Measurements from ENCODE around the gene SUN1. TPM values are rescaled to one million over a fixed set of nuclear protein-coding genes. Genes with fewer than 3 reads are reported as not detected.
A peak's percentile ranks its signal among the peaks of the same experiment; 100 is the strongest.

The SUN1 gene
- total and polyA plus RNA-seq, 8 donors: 101 to 182 (median 154) TPM

DNA sequence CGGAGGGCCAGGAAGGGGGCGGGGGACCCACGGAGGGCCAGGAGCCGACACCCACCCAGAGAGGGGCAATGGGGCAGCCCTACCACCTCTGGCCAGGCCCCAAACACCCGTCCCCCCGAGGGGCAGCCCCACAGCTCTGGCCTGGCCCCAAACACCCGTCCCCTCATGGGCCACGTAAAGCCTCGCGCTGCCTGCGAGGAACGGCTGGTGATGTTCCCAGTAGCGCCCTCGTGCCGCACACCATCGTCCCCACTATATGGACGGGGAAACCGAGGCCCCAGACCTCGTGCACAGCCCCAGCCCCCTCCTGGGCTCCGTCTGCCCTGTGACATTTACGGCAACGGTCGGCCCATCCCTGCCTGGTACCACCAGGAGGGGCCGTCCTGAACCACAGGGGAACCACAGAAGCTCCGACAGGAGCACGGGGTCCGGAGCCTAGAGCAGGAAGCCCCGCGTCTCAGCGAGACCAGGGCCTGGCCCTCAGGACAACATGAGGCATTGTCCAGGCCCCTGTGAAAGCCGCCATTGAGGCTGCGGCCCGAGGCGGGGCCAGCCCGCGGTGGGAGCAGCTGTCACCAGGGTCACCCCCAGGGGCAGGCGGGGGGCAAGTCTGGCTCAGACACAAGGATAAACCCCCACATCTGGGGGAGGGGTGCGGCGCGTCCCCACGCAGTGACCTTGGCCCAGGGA is 79.7 kb downstream of the SUN1 start:
- intact Hi-C loops (cut with DNase I): loop anchor here in 1 of 2 donors (5.0 kb wide), 1 partner anchor 40 kb away; the partner anchor contains the start of gene ADAP1

DNA sequence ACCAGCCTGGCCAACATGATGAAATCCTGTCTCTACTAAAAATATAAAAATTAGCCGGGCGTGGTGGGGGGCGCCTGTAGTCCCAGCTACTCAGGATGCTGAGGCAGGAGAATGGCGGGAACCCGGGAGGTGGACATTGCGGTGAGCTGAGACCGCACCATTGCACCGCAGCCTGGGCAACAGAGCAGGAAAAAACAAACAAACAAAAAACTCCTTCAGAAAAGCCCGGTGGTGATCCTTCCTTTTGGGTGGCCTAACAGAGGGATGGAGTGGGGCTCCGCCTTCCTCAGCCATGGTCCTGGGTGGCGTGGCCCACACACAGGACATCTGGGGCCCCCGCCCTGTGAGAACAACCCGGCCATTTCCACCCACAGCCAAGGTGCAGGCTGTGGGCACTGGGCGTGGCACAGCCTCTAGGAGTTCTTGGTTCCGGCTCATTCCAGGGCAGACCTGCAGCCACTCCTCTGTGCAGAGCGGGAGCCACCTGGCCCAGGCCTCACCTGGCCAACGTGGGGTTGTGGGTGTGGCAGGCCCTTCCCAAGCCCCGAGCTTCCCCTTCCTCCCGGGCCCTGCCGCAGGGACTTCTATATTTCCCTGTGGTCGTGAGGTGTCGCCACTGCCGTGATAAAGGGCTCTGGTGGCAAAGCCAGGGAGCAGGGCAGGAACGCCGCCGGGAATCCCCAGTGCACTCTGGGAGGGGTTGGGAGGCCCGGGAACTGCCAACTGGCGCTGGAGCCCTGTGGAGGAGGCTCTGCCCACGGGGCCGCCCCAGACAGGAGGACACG is 81.7 kb downstream of the SUN1 start:
- H3K9me3 ChIP-seq: no peaks in the 10 kb centered on the region
- peaks cover 0 to 10% of the 10 kb centered on the region in 2 donors for H3K27me3 ChIP-seq
- TF ChIP-seq, protein P1, sequence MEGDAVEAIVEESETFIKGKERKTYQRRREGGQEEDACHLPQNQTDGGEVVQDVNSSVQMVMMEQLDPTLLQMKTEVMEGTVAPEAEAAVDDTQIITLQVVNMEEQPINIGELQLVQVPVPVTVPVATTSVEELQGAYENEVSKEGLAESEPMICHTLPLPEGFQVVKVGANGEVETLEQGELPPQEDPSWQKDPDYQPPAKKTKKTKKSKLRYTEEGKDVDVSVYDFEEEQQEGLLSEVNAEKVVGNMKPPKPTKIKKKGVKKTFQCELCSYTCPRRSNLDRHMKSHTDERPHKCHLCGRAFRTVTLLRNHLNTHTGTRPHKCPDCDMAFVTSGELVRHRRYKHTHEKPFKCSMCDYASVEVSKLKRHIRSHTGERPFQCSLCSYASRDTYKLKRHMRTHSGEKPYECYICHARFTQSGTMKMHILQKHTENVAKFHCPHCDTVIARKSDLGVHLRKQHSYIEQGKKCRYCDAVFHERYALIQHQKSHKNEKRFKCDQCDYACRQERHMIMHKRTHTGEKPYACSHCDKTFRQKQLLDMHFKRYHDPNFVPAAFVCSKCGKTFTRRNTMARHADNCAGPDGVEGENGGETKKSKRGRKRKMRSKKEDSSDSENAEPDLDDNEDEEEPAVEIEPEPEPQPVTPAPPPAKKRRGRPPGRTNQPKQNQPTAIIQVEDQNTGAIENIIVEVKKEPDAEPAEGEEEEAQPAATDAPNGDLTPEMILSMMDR (IDR thresholded peaks at IDR 0.05): no peak
- peak in 1 of 4 donors; percentile 81 for DNase-seq
- peaks cover 0 to 39% of the 10 kb centered on the region in 2 donors for H3K4me1 ChIP-seq
- no peak overlapping the region for H3K4me3 ChIP-seq
- intact Hi-C loops (cut with DNase I): loop anchor here in 1 of 2 donors (5.0 kb wide), 1 partner anchor 38 kb away; the partner anchor contains the start of gene ADAP1
- peak; percentile 51 for ATAC-seq
- no peaks in the 10 kb centered on the region for H3K36me3 ChIP-seq
- H3K27ac ChIP-seq: no peak overlapping the region

More for the DNA sequence above, 79.7 kb downstream of the SUN1 start:
- no peak overlapping the region for H3K27ac ChIP-seq
- DNase-seq: peak in 1 of 4 donors; percentile 54
- peaks cover 0 to 41% of the 10 kb centered on the region in 2 donors for H3K4me1 ChIP-seq
- ATAC-seq: no peak
- no peaks in the 10 kb centered on the region for H3K9me3 ChIP-seq
- no peak overlapping the region for H3K4me3 ChIP-seq
- TF ChIP-seq, protein P1 (IDR thresholded peaks at IDR 0.05): no peak
- H3K27me3 ChIP-seq: peaks cover 0 to 22% of the 10 kb centered on the region in 2 donors
- H3K36me3 ChIP-seq: no peaks in the 10 kb centered on the region

DNA sequence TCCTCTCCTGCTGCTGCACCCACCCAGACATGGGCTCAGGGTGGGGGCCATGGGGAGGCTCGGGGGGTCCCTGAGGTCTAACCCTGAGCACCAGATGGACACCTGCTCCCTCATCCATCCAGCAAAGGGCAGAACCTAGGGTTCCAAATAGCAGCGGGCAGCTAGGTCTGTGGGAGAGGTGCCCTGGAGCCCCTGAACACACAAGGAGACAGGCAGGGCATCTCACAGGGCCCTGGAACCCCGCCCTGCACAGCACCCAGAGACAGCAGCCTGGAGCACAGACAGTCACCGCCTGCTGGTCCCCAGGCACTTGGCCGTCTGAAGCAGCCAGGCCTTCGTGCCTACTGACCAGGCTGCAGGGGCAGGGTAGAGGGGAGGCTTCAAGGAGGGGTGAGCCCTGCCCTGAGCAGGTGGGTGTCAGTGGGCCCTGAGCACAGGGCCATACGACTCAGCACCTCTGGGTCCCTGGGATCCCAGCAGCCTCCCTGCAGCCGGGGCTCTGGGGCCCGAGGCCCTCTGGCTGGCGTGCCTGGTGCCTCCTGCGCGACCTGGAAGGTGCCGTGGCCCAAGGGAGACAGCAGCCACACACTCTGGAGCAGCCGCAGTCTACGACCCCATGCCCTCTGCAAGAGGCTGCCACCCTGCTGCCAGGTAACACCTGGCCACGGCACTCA is 82.4 kb downstream of the SUN1 start:
- H3K4me1 ChIP-seq: peaks cover 0 to 34% of the 10 kb centered on the region in 2 donors
- TF ChIP-seq, protein P1 (IDR thresholded peaks at IDR 0.05): no peak
- ATAC-seq: no peak
- no peak overlapping the region for H3K4me3 ChIP-seq
- intact Hi-C loops (cut with DNase I): loop anchor here in 1 of 2 donors (5.0 kb wide), 1 partner anchor 38 kb away; the partner anchor contains the start of gene ADAP1
- DNase-seq: peak in 1 of 4 donors; percentile 58
- no peaks in the 10 kb centered on the region for H3K9me3 ChIP-seq
- no peaks in the 10 kb centered on the region for H3K36me3 ChIP-seq
- H3K27ac ChIP-seq: no peak overlapping the region
- peaks cover 0 to 4% of the 10 kb centered on the region in 2 donors for H3K27me3 ChIP-seq

DNA sequence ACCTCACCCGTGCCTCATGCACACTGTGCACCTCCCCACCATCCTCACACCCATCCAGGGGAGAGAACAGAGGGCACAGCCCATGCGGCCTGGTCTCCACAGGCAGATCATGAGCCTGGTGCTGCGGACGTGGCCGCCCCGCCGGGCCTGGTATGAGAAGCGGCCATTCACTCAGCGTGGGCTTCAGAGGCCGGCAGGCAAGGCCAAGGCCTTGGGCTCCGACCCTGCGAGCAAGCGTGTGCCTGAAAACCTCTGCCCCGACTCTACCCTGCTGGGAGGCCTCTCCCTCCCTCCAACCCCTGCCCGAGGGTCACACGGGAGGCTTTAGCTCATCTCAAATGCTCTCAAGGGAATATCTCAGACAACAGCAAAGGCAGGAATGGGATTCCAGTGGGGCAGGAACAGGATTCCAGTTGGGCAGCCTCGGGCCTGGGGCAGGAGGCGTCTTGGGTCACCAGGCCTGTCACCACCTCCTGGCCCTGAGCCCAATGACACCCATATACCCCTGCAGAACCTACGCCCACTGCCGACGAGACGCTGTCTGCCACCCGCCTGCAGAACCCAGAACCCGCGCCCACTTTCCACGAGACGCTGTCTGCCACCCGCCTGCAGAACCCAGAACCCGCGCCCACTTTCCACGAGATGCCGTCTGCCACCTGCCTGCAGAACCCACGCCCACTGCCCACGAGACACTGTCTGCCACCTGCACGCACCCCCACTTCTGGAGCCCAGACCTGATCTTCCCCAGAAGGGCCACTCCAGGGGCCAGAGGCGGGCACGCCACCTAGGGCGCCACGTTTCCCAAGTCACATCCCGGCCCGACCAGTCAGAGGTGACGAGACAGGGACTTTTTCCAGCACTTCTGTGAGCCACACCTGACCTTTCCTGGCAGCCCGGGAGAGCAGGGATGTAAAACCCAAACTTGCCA is 83.3 kb downstream of the SUN1 start:
- intact Hi-C loops (cut with DNase I): no loop called here

More for the DNA sequence above, 83.3 kb downstream of the SUN1 start:
- Histone ChIP-seq H3K9me3 (no peaks in the 10 kb centered on the region), H3K36me3 (no peaks in the 10 kb centered on the region), H3K27me3 (no peaks in the 10 kb centered on the region), H3K4me1 (peaks cover 0 to 25% of the 10 kb centered on the region in 2 donors), H3K27ac (no peak overlapping the region), H3K4me3 (no peak overlapping the region)
- DNase-seq (peak in 1 of 4 donors; percentile 74), ATAC-seq (no peak)
- TF ChIP-seq, protein P1 (IDR thresholded peaks at IDR 0.05): no peak
